HepG2 (cell line): Measurements from ENCODE around the gene NR3C2. TPM values are rescaled to one million over a fixed set of nuclear protein-coding genes. Genes with fewer than 3 reads are reported as not detected.

Experiments
- ATAC-seq: fragments of 200-7000 bp; cut with Tn5 transposase; 3 replicates; pipeline ENCODE4 v1.9.1; 2020; ENCODE audit warnings: mild to moderate bottlenecking, moderate library complexity
- BruUV-seq: library from RNA; stranded (reverse); fragments of 400-500 nt; replicated peaks from 2 replicates; lab custom pipeline; 2021; lab: Mats Ljungman, UMichigan
- CTCF ChIA-PET: fragments of 300-600 bp; formaldehyde crosslinking; extraction: SDS; loops from one replicate; lab custom pipeline; 2021; ENCODE audit warnings: low total read pairs, inconsistent platforms, low intra/inter-chr PET ratio; lab: Yijun Ruan, JAX
- POLR2A ChIA-PET: fragments of 350-600 bp; sonication (Branson Sonifier 250); formaldehyde crosslinking; loops from one replicate; lab custom pipeline; 2020; ENCODE audit warnings: antibody characterized with exemption, inconsistent platforms; lab: Yijun Ruan, JAX
- DNase-seq: peaks from one replicate; pipeline ENCODE4 v3.0.0-alpha.2; 2015; ENCODE audit warnings: low spot score
- FAIRE-seq: peaks from 3 replicates; lab custom pipeline; 2011; peaks lifted over from hg19 to GRCh38; lab: Jason Lieb, UNC
- H2AFZ ChIP-seq: one replicate; pipeline ENCODE4 v1.6.1; 2011; ENCODE audit warnings: low read length, inconsistent platforms
- H3K27ac ChIP-seq: fragments of 300-600 bp; 3 replicates; pipeline ENCODE4 v1.8.0; 2011; ENCODE audit warnings: mixed run types, mild to moderate bottlenecking, mixed read lengths, low read length, inconsistent platforms; ENCODE audit not compliant: insufficient read depth; ENCODE audit errors: extremely low read length
- H3K27me3 ChIP-seq, 2 experiments: fragments of 200-600 bp in 1 of 2; 2 replicates in 1 of 2; 3 replicates in 1 of 2; pipeline versions ENCODE4 v1.6.0 to v1.8.0; 2011; ENCODE audit warnings: low read length in 2 of 2, mild to moderate bottlenecking in 2 of 2, moderate library complexity in 2 of 2, inconsistent platforms in 1 of 2; ENCODE audit not compliant: insufficient read depth in 2 of 2, control insufficient read depth in 1 of 2
- H3K36me3 ChIP-seq, 2 experiments: fragments of 200-600 bp in 1 of 2; replicated peaks in 1 of 2; 2 replicates in 1 of 2; 3 replicates in 1 of 2; pipeline versions ENCODE4 v1.5.1 to v1.8.0; 2011; ENCODE audit warnings: low read length in 2 of 2, inconsistent platforms in 1 of 2; ENCODE audit not compliant: insufficient read depth in 2 of 2, control insufficient read depth in 1 of 2
- H3K4me1 ChIP-seq: 2 replicates; pipeline ENCODE4 v1.5.1; 2012; ENCODE audit warnings: low read length, inconsistent platforms; ENCODE audit not compliant: insufficient read depth
- H3K4me2 ChIP-seq: 2 replicates; pipeline ENCODE4 v1.6.0; 2011; ENCODE audit warnings: low read depth, low read length, inconsistent platforms
- H3K4me3 ChIP-seq, 3 experiments: fragments of 200-600 bp in 1 of 3; sonication (generic), shearing (Covaris generic) in 1 of 3; replicated peaks in 1 of 3; 2 replicates each; pipeline ENCODE4 v1.5.1; 2011 to 2016; ENCODE audit warnings: low read length in 3 of 3, inconsistent platforms in 2 of 3, low read depth in 2 of 3, mild to moderate bottlenecking in 2 of 3, control low read depth in 1 of 3, mixed read lengths in 1 of 3; ENCODE audit not compliant: insufficient read depth in 1 of 3
- H3K79me2 ChIP-seq: one replicate; pipeline ENCODE4 v1.6.1; 2011; ENCODE audit warnings: low read length, inconsistent platforms; ENCODE audit not compliant: insufficient read depth
- H3K9ac ChIP-seq: 2 replicates; pipeline ENCODE4 v1.6.0; 2011; ENCODE audit warnings: mild to moderate bottlenecking, low read depth, low read length, inconsistent platforms; ENCODE audit not compliant: insufficient read depth
- H3K9me3 ChIP-seq: 2 replicates; pipeline ENCODE4 v1.5.1; 2012; ENCODE audit warnings: mild to moderate bottlenecking, low read length
- H4K20me1 ChIP-seq: 2 replicates; pipeline ENCODE4 v1.6.0; 2011; ENCODE audit warnings: inconsistent platforms, mild to moderate bottlenecking, low read length, moderate library complexity; ENCODE audit not compliant: insufficient read depth
- CTCF ChIP-seq: sonication (generic); formaldehyde crosslinking; IDR thresholded peaks from 2 replicates; pipeline ENCODE4 v1.5.0; 2020; ENCODE audit warnings: mild to moderate bottlenecking, missing genetic modification reagents, moderate library complexity
- ETS1 ChIP-seq: sonication (generic); formaldehyde crosslinking; IDR thresholded peaks from 2 replicates; pipeline ENCODE4 v1.4.0; 2020; ENCODE audit warnings: missing genetic modification reagents
- GATA4 ChIP-seq: sonication (generic); IDR thresholded peaks from 2 replicates; pipeline ENCODE4 v1.6.1; 2016; ENCODE audit warnings: antibody characterized with exemption, low read depth, borderline replicate concordance
- HMG20A ChIP-seq: IDR thresholded peaks from 2 replicates; pipeline ENCODE4 v1.6.1; 2016; ENCODE audit warnings: borderline replicate concordance
- MEIS2 ChIP-seq: sonication (generic); formaldehyde crosslinking; IDR thresholded peaks from 2 replicates; pipeline ENCODE4 v1.9.0; 2021; ENCODE audit warnings: mild to moderate bottlenecking, missing genetic modification reagents
- REPIN1 ChIP-seq: sonication (generic); formaldehyde crosslinking; IDR thresholded peaks from 2 replicates; pipeline ENCODE4 v1.8.0; 2022; ENCODE audit warnings: missing genetic modification reagents, low read depth, mild to moderate bottlenecking, borderline replicate concordance
- SNRNP70 ChIP-seq: fragments of 200-400 bp; formaldehyde crosslinking; IDR thresholded peaks from 2 replicates; pipeline ENCODE4 v1.6.1; 2017; ENCODE audit warnings: mild to moderate bottlenecking, low read depth, low read length, moderate library complexity
- SRF ChIP-seq: IDR thresholded peaks from 2 replicates; pipeline ENCODE4 v1.6.1; 2011; ENCODE audit warnings: mild to moderate bottlenecking, low read depth, low read length, moderate library complexity
- ZNF773 ChIP-seq: sonication (generic); formaldehyde crosslinking; IDR thresholded peaks from 2 replicates; pipeline ENCODE4 v1.4.0; 2020; ENCODE audit warnings: missing genetic modification reagents, borderline replicate concordance
- WGBS: methylation state at CpG from one replicate; pipeline ENCODE4 v1.1.6; 2017; ENCODE audit warnings: low lambda C conversion rate; 5-methylcytosine and 5-hydroxymethylcytosine counted together
- in situ Hi-C: cut with HindIII; loops from 2 replicates; pipeline ENCODE4 v1.10.0; 2017; ENCODE audit warnings: low pct_unique_long_range_greater_than_20kb; ENCODE audit not compliant: extremely low pct_ligation_motif_present
- intact Hi-C: fragments of 100-400 bp; cut with micrococcal nuclease; formaldehyde crosslinking; loops from one replicate; pipeline ENCODE4 v1.10.0; 2022; ENCODE audit not compliant: unreplicated experiment
- polyA plus RNA-seq, 8 experiments: library from polyadenylated mRNA; depleted of rRNA in 3 of 8; stranded (reverse) in 7 of 8; unstranded in 1 of 8; fragments of >200 nt; fragmentation: Illumina TruSeq in 4 of 8; extraction: Trizol in 4 of 8; gene quantifications; 2 replicates each; pipeline versions ENCODE4 v1.2.1 to v1.2.3, GENCODE V29; 2011 to 2016; ENCODE audit warnings: low read depth in 4 of 8, missing spikeins in 1 of 8, mixed read lengths in 1 of 8; ENCODE audit not compliant: insufficient read depth in 1 of 8
- total RNA-seq, 5 experiments: library from RNA; depleted of rRNA; stranded (reverse); fragments of >200 nt; fragmentation: Illumina TruSeq; extraction: Trizol; gene quantifications; 2 replicates each; pipeline ENCODE4 v1.2.3, GENCODE V29; 2016; ENCODE audit warnings: low read depth in 1 of 5

Gene NR3C2
- total and polyA plus RNA-seq, 2 of the 13 experiments (the other 11 are each of a cell fraction or from before 2014, with no cell fraction given) = 0.26 to 0.46 TPM

- TF ChIP-seq ETS1 (CRISPR knock-in tag) (no peak), MEIS2 (CRISPR knock-in tag) (no peak), ZNF773 (CRISPR knock-in tag) (no peak), HMG20A (CRISPR knock-in tag) (no peak), REPIN1 (CRISPR knock-in tag) (no peak), GATA4 (no peak), SRF (no peak)
- TF ChIP-seq, all 625 proteins: peak for 0
Observed at GRCh38 chr4:148151806-148152205, 290.4 kb downstream of the NR3C2 start (continued).

- H3K4me2 ChIP-seq = no peak overlapping the region
- in situ Hi-C loops = no loop called here
- no peak for FAIRE-seq
Observed at GRCh38 chr4:148145475-148145874, 296.7 kb downstream of the NR3C2 start.

More at GRCh38 chr4:148145475-148145874, 296.7 kb downstream of the NR3C2 start:
- POLR2A ChIA-PET = no interaction called here
- no peak overlapping the region for H3K4me3 ChIP-seq
- BruUV-seq = no TSS peak
- DNase-seq (no peak), ATAC-seq (no peak)
- H3K27ac ChIP-seq = no peak overlapping the region
- TF ChIP-seq CTCF (no peak), SNRNP70 (no peak)
- no peaks in the 10 kb centered on the region; a peak in 1 of 5 replicates for H3K27me3 ChIP-seq
- CTCF ChIA-PET = no interaction called here
- no peaks in the 10 kb centered on the region for H3K36me3 ChIP-seq
- H3K79me2 ChIP-seq = no peaks in the 10 kb centered on the region
- H3K4me1 ChIP-seq = no peaks in the 10 kb centered on the region
- 49% methylated on average over 6 of the region's 6 CpGs for WGBS
- no peak overlapping the region for H3K9ac ChIP-seq
- H3K9me3 ChIP-seq = no peaks in the 10 kb centered on the region
- no peak overlapping the region for H2AFZ ChIP-seq
- no peaks in the 10 kb centered on the region for H4K20me1 ChIP-seq
- intact Hi-C loops = no loop called here
